Epithelial cell of proximal tubule (primary cell): ENCODE measurements around the gene TVP23A. TPM values are rescaled to one million over a fixed set of nuclear protein-coding genes. Genes with fewer than 3 reads are reported as not detected.
"Not testable (repeated sequence)": the region's sequence is repeated elsewhere in the genome, so short reads cannot be mapped to it uniquely, and the experiment has no call there.

Source experiments
- DNase-seq: peaks from one replicate; pipeline ENCODE4 v3.0.0-alpha.2; 2011; ENCODE audit warnings: low read depth
- H3K4me3 ChIP-seq: 2 replicates; pipeline ENCODE4 v1.5.1; 2011; ENCODE audit warnings: low read depth, mild to moderate bottlenecking, low read length
- CTCF ChIP-seq: conservative IDR thresholded peaks from 2 replicates; pipeline ENCODE4 v1.5.1; 2012; ENCODE audit warnings: low read depth, mild to moderate bottlenecking, low read length
- total RNA-seq: library from RNA; depleted of rRNA; stranded (reverse); fragments of >200 nt; gene quantifications from 2 replicates; pipeline ENCODE4 v1.2.3, GENCODE V29; 2015

The TVP23A gene
- total RNA-seq, 1 donor from 2014 or later, result not detected

- TF ChIP-seq CTCF, result no peak
- H3K4me3 ChIP-seq, result no peak overlapping the region
- DNase-seq, result no peak
These were observed 17.7 kb upstream of the TVP23A start for GRCh38 chr16:10836174-10836853.

- H3K4me3 ChIP-seq, result no peak overlapping the region
- no peak for TF ChIP-seq CTCF
- no peak for DNase-seq
These were observed 16.8 kb upstream of the TVP23A start for GRCh38 chr16:10835281-10835931.

GRCh38 chr16:10834766-10835165 lies 16.2 kb upstream of the TVP23A start:
- DNase-seq, result no peak
- no peak for TF ChIP-seq CTCF

GRCh38 chr16:10834130-10834529 lies 15.5 kb upstream of the TVP23A start:
- no peak for TF ChIP-seq CTCF
- H3K4me3 ChIP-seq, result no peak overlapping the region
- no peak for DNase-seq

More at GRCh38 chr16:10834766-10835165, 16.2 kb upstream of the TVP23A start:
- no peak overlapping the region for H3K4me3 ChIP-seq

GRCh38 chr16:10833271-10833670 lies 14.7 kb upstream of the TVP23A start:
- no peak for TF ChIP-seq CTCF
- no peak overlapping the region for H3K4me3 ChIP-seq
- DNase-seq, result no peak

- no peak overlapping the region for H3K4me3 ChIP-seq
- DNase-seq, result no peak
- TF ChIP-seq CTCF, result no peak
These were observed 13.6 kb upstream of the TVP23A start for GRCh38 chr16:10831894-10832886.

GRCh38 chr16:10830240-10830639 lies 11.6 kb upstream of the TVP23A start:
- not testable (repeated sequence) for H3K4me3 ChIP-seq, DNase-seq

GRCh38 chr16:10829390-10830098 lies 10.9 kb upstream of the TVP23A start:
- DNase-seq, H3K4me3 ChIP-seq: not testable (repeated sequence)
